ENCODE data around the gene GAN.

DNA sequence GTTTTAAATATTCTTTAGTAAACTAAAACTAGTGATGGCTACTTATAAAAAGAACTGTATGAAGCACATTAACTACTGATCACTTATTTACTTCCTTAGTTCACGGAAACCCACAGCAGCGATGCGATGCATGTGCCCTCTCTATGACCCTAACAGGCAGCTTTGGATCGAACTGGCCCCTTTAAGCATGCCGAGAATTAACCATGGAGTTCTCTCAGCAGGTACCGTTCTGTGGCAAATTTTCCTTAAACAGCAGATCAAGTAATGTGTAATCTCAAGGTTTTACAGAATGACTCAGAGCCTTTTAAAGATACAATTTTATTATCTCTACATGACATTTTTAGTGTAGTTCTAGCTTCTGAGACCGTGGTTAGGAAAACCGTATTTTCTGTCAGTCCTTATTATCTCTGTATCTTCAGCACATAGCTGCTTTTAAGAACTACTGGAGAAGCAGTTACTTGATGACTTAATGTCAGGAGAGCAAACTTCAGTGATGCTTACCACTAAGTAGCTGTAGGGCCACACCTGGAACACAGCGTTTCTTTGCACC is 43.0 kb downstream of the GAN start:
- no peak for TF ChIP-seq POLR2A (IDR thresholded peaks at IDR 0.05)
- TF ChIP-seq, protein P1, sequence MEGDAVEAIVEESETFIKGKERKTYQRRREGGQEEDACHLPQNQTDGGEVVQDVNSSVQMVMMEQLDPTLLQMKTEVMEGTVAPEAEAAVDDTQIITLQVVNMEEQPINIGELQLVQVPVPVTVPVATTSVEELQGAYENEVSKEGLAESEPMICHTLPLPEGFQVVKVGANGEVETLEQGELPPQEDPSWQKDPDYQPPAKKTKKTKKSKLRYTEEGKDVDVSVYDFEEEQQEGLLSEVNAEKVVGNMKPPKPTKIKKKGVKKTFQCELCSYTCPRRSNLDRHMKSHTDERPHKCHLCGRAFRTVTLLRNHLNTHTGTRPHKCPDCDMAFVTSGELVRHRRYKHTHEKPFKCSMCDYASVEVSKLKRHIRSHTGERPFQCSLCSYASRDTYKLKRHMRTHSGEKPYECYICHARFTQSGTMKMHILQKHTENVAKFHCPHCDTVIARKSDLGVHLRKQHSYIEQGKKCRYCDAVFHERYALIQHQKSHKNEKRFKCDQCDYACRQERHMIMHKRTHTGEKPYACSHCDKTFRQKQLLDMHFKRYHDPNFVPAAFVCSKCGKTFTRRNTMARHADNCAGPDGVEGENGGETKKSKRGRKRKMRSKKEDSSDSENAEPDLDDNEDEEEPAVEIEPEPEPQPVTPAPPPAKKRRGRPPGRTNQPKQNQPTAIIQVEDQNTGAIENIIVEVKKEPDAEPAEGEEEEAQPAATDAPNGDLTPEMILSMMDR (IDR thresholded peaks at IDR 0.05), result no peak

All from transverse colon (tissue), 3 donors.